Activated CD4-positive, alpha-beta T cell treated with anti-CD3 and anti-CD28 coated beads, Interleukin-2, amount 50 U/mL, for 4 hours (primary cell): ENCODE measurements around the gene LACTBL1.

Experiments used
- DNase-seq, 2 experiments: peaks; one replicate each; pipeline ENCODE4 v3.0.0-alpha.2; 2020

The LACTBL1 gene

GRCh38 chr1:22908880-22909426 is 63.7 kb downstream of the LACTBL1 start:
- no peak for DNase-seq

GRCh38 chr1:22907528-22907927 is 65.1 kb downstream of the LACTBL1 start:
- DNase-seq = no peak

GRCh38 chr1:22906968-22907367 is 65.7 kb downstream of the LACTBL1 start:
- DNase-seq = no peak

GRCh38 chr1:22903113-22903512 is 69.6 kb downstream of the LACTBL1 start:
- no peak for DNase-seq
